PC-9 (cell line): ENCODE measurements around the gene NFKBIL1. TPM values are rescaled to one million over a fixed set of nuclear protein-coding genes. Genes with fewer than 3 reads are reported as not detected.

Experiments
- BruUV-seq: library from RNA; stranded (reverse); fragments of 400-500 nt; replicated peaks from 2 replicates; lab custom pipeline; 2021; lab: Mats Ljungman, UMichigan
- CTCF ChIA-PET: fragments of 300-600 bp; sonication (Branson Sonifier 250); formaldehyde crosslinking; loops from one replicate; lab custom pipeline; 2022; ENCODE audit warnings: antibody characterized with exemption; lab: Charles Lee
- POLR2A ChIA-PET: fragments of 300-600 bp; sonication (Branson Sonifier 250); formaldehyde crosslinking; loops from one replicate; lab custom pipeline; 2022; ENCODE audit warnings: antibody characterized with exemption; ENCODE audit not compliant: unreplicated experiment; lab: Charles Lee
- DNase-seq, 2 experiments: peaks; one replicate each; pipeline versions ENCODE4 v3.0.0 to v3.0.0-alpha.2; 2015 to 2022; ENCODE audit warnings: mixed read lengths in 1 of 2
- H2AFZ ChIP-seq: fragments of 200-600 bp; sonication (generic); 2 replicates; pipeline ENCODE4 v1.8.1; 2017; ENCODE audit warnings: antibody characterized with exemption
- H3F3A ChIP-seq: fragments of 200-600 bp; sonication (generic); 2 replicates; pipeline ENCODE4 v1.8.1; 2017; ENCODE audit warnings: antibody characterized with exemption, mild to moderate bottlenecking, low read depth; ENCODE audit not compliant: insufficient read depth
- H3K27ac ChIP-seq: fragments of 200-600 bp; sonication (generic); 2 replicates; pipeline ENCODE4 v1.6.1; 2016; ENCODE audit warnings: mixed run types
- H3K27me3 ChIP-seq: fragments of 200-600 bp; sonication (generic); 2 replicates; pipeline ENCODE4 v1.6.1; 2016; ENCODE audit warnings: low read depth, mixed run types; ENCODE audit not compliant: insufficient read depth
- H3K36me3 ChIP-seq: fragments of 200-600 bp; sonication (generic); 2 replicates; pipeline ENCODE4 v1.6.1; 2016; ENCODE audit warnings: low read depth, mixed run types
- H3K4me1 ChIP-seq: fragments of 200-600 bp; sonication (generic); replicated peaks from 2 replicates; pipeline ENCODE4 v1.6.1; 2016; ENCODE audit warnings: mixed run types; ENCODE audit not compliant: insufficient read depth
- H3K4me2 ChIP-seq: fragments of 200-600 bp; sonication (generic); 2 replicates; pipeline ENCODE4 v1.6.1; 2017; ENCODE audit warnings: mixed run types
- H3K4me3 ChIP-seq: fragments of 200-600 bp; sonication (generic); 2 replicates; pipeline ENCODE4 v1.6.1; 2016; ENCODE audit warnings: mixed run types
- H3K79me2 ChIP-seq: fragments of 200-600 bp; sonication (generic); 2 replicates; pipeline ENCODE4 v1.6.1; 2017; ENCODE audit warnings: low read depth, mixed run types
- H3K9me2 ChIP-seq: fragments of 200-600 bp; sonication (generic); 2 replicates; pipeline ENCODE4 v1.8.1; 2017; ENCODE audit warnings: mild to moderate bottlenecking; ENCODE audit not compliant: insufficient read depth
- H3K9me3 ChIP-seq: fragments of 200-600 bp; sonication (generic); 2 replicates; pipeline ENCODE4 v1.8.1; 2016; ENCODE audit warnings: low read depth; ENCODE audit not compliant: insufficient read depth
- H4K20me1 ChIP-seq: fragments of 200-600 bp; sonication (generic); 2 replicates; pipeline ENCODE4 v1.8.1; 2017; ENCODE audit not compliant: insufficient read depth
- EZH2 ChIP-seq: fragments of 200-600 bp; sonication (generic); IDR thresholded peaks from 2 replicates; pipeline ENCODE4 v1.8.0; 2017; ENCODE audit warnings: antibody characterized with exemption, low read depth
- intact Hi-C: fragments of 100-400 bp; cut with micrococcal nuclease; formaldehyde crosslinking; loops from one replicate; pipeline ENCODE4 v1.10.0; 2022; ENCODE audit not compliant: unreplicated experiment
- total RNA-seq: library from RNA; stranded (reverse); gene quantifications from 2 replicates; pipeline ENCODE4 v1.2.3, GENCODE V29; 2021
- TF ChIP-seq, protein P1 (sequence below): fragments of 200-600 bp; sonication (generic); conservative IDR thresholded peaks from 2 replicates; pipeline ENCODE4 v1.6.1; 2017; ENCODE audit warnings: mixed run types, antibody characterized with exemption, mild to moderate bottlenecking, moderate library complexity

The NFKBIL1 gene
- total RNA-seq, 1 experiment from 2014 or later = 26.1 TPM

DNA sequence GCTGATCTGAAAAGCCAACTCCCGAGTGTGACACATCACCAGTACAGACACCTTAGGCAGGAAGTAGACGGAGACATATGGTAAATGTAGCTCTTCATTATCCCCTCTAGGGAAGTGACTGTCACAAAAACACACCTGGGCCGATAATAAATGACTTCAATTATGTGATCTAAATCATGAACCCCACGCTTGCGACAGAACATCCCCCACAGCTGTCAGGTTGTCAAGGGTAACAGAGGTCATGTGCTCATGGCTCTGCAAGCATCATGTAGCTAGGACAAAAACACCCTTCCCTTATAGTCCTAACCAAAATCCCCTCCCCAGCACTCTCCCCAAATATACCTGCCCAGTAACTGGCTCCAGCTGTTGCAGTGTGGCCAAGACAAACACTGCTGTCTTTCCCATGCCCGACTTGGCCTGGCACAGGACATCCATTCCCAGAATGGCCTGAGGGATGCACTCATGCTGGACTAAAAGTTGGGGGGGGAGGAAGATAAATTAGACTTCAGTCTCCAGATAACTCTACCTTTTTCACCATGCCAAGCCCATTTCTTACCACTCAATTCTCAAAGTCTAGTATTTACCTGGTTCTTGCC, 8.5 kb upstream of the NFKBIL1 start:
- intact Hi-C loops = no loop called here
- Histone ChIP-seq H3K79me2 (peaks cover 76% of the 10 kb centered on the region), H2AFZ (no peak overlapping the region), H3K9me2 (no peaks in the 10 kb centered on the region), H4K20me1 (peaks cover 70% of the 10 kb centered on the region), H3K36me3 (peaks cover 51% of the 10 kb centered on the region), H3K9me3 (no peaks in the 10 kb centered on the region), H3K4me2 (peak overlapping the region; percentile 76), H3F3A (peaks cover 61% of the 10 kb centered on the region; the same call in 1 of the 2 replicates), H3K4me1 (peaks cover 29% of the 10 kb centered on the region), H3K27me3 (no peaks in the 10 kb centered on the region), H3K27ac (no peak overlapping the region), H3K4me3 (peak overlapping the region; percentile 75; the same call in 1 of the 2 replicates)
- ChIA-PET CTCF (no interaction called here), POLR2A (no interaction called here)
- no TSS peak for BruUV-seq
- DNase-seq = no peak
- no peak for TF ChIP-seq EZH2
- TF ChIP-seq, protein P1, sequence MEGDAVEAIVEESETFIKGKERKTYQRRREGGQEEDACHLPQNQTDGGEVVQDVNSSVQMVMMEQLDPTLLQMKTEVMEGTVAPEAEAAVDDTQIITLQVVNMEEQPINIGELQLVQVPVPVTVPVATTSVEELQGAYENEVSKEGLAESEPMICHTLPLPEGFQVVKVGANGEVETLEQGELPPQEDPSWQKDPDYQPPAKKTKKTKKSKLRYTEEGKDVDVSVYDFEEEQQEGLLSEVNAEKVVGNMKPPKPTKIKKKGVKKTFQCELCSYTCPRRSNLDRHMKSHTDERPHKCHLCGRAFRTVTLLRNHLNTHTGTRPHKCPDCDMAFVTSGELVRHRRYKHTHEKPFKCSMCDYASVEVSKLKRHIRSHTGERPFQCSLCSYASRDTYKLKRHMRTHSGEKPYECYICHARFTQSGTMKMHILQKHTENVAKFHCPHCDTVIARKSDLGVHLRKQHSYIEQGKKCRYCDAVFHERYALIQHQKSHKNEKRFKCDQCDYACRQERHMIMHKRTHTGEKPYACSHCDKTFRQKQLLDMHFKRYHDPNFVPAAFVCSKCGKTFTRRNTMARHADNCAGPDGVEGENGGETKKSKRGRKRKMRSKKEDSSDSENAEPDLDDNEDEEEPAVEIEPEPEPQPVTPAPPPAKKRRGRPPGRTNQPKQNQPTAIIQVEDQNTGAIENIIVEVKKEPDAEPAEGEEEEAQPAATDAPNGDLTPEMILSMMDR = no peak

DNA sequence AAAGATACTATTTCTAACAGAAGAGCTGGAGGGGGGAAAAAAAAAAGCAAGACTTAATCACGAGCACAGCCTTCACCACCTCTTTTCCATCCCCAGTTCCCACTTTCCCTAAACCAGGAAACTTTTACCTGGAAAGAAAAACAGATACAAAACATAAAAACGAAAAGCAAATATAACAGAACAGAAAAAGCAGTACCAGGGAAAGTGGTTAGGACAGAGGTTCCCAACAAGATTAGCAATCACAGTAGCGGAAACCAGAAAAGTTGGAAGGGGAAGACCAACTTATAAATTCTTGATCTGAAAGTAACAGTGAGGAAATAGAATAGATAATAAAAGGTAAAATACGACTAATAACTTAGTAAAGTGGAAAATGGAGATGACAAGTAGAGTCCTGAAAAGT, 6.8 kb upstream of the NFKBIL1 start:
- intact Hi-C loops = loop anchor here (1.0 to 10.0 kb wide), 4 partner anchors 42 to 654 kb away; partner anchors contain the start of genes CLIC1, GPSM3, HSPA1B and MICB
- H3K27ac ChIP-seq = peak overlapping the region; percentile 95
- no peak overlapping the region for H2AFZ ChIP-seq
- H3K27me3 ChIP-seq = no peaks in the 10 kb centered on the region
- H4K20me1 ChIP-seq = peaks cover 56% of the 10 kb centered on the region
- BruUV-seq = no TSS peak
- H3K79me2 ChIP-seq = peaks cover 70% of the 10 kb centered on the region
- no peaks in the 10 kb centered on the region for H3K9me3 ChIP-seq
- ChIA-PET CTCF (no interaction called here), POLR2A (interaction anchor here (0.6 to 0.7 kb wide), 4 partner anchors 9 to 139 kb away, joined by 4 to 5 read pairs (median 4); no protein-coding TSS in a partner anchor)
- H3F3A ChIP-seq = peaks cover 45% of the 10 kb centered on the region; the same call in 1 of the 2 replicates
- H3K4me3 ChIP-seq = peak overlapping the region; percentile 75
- no peak for DNase-seq
- peaks cover 41% of the 10 kb centered on the region for H3K36me3 ChIP-seq
- TF ChIP-seq, protein P1 = no peak
- TF ChIP-seq EZH2 = no peak
- no peaks in the 10 kb centered on the region for H3K9me2 ChIP-seq
- peak overlapping the region; percentile 76 for H3K4me2 ChIP-seq
- peaks cover 29% of the 10 kb centered on the region for H3K4me1 ChIP-seq

DNA sequence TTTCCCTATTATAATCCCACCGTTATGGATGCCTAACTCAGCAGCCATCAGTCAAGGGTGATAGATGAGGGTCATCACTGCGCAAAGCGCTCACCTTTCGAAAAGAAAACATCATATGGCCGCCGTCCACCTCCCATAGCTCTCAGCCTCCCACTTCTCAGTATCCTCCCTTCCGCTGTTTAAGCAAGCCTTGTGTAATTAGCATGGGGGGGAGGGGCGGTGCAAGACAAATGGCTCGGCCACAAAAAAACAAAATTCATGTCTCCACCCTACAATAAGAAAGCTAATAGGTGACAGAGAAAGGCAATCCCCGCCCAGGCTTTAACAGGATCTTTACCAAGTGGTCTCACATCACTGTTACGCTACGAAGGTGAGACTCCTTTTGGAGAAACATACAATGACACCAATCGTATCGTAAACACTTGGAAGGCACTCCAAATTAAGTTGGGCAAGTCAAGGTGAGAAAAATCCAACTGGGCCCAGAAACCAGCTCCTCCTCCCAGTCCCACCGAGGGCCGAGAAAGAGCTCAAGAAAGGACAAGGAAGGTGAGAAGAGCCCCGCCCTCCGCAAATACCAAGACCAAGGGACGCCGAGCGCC, 6.2 kb upstream of the NFKBIL1 start:
- POLR2A ChIA-PET = interaction anchor here (0.6 to 1.5 kb wide), 13 partner anchors 31 to 1431 kb away, joined by 3 to 12 read pairs (median 4); partner anchors contain the start of genes LSM2 and MICB
- H3K4me1 ChIP-seq = peaks cover 29% of the 10 kb centered on the region
- no peaks in the 10 kb centered on the region for H3K9me2 ChIP-seq
- 0 out of 2 replicates have a peak overlapping the region, but pooled peaks have one; percentile 82 for H2AFZ ChIP-seq
- H3K4me3 ChIP-seq = peak overlapping the region; percentile 75
- peaks cover 51% of the 10 kb centered on the region for H4K20me1 ChIP-seq
- H3K4me2 ChIP-seq = peak overlapping the region; percentile 76
- peaks cover 65% of the 10 kb centered on the region for H3K79me2 ChIP-seq
- TF ChIP-seq, protein P1 = no peak
- no peak for TF ChIP-seq EZH2
- peak in 1 of 2 experiments; percentile 43 for DNase-seq
- H3F3A ChIP-seq = peaks cover 40% of the 10 kb centered on the region; the same call in 1 of the 2 replicates
- CTCF ChIA-PET = interaction anchor here (0.6 to 0.7 kb wide), 3 partner anchors 46 to 589 kb away, joined by 3 to 4 read pairs (median 3); partner anchors contain the start of gene SKIC2
- H3K27me3 ChIP-seq = no peaks in the 10 kb centered on the region
- H3K36me3 ChIP-seq = peaks cover 35% of the 10 kb centered on the region
- H3K9me3 ChIP-seq = no peaks in the 10 kb centered on the region
- intact Hi-C loops = loop anchor here (1.0 to 10.0 kb wide), 4 partner anchors 43 to 654 kb away; partner anchors contain the start of genes CLIC1, GPSM3, HSPA1B and MICB
- TSS peak; percentile 52 for BruUV-seq
- H3K27ac ChIP-seq = peak overlapping the region; percentile 95
